HG03139 (cell line): Measurements from ENCODE around the gene CCDC102B.
"Not testable (repeated sequence)": the region's sequence is repeated elsewhere in the genome, so short reads cannot be mapped to it uniquely, and the experiment has no call there.

Experiments used
- ATAC-seq: cut with Tn5 transposase; IDR thresholded peaks from one replicate; pipeline ENCODE4 v1.9.1; 2021; ENCODE audit not compliant: unreplicated experiment

CCDC102B gene

DNA sequence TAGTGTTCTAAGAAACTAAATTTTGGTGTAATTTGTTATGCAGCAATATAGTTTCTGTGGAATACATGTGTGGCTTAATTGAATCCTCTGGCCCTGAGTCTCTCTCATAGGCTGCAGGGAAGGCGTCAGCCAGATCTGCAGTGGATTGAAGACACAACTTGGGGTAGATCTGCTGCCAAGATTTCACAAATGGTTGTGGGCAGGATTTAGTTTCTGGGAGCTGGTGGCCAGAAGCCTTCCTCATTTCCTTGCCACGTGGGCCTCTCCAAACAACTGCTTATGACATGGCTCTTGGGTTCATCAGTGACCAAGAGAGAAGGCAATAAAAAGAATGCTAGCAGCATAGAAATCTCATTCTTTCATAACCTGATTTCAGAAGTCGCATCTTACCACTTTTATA, 28.2 kb downstream of the CCDC102B start:
- no peak for ATAC-seq

- ATAC-seq, result no peak
Measured at GRCh38 chr18:68830256-68831045, 32.6 kb downstream of the CCDC102B start.

- no peak for ATAC-seq
Measured at GRCh38 chr18:68833756-68834155, 35.9 kb downstream of the CCDC102B start.

DNA sequence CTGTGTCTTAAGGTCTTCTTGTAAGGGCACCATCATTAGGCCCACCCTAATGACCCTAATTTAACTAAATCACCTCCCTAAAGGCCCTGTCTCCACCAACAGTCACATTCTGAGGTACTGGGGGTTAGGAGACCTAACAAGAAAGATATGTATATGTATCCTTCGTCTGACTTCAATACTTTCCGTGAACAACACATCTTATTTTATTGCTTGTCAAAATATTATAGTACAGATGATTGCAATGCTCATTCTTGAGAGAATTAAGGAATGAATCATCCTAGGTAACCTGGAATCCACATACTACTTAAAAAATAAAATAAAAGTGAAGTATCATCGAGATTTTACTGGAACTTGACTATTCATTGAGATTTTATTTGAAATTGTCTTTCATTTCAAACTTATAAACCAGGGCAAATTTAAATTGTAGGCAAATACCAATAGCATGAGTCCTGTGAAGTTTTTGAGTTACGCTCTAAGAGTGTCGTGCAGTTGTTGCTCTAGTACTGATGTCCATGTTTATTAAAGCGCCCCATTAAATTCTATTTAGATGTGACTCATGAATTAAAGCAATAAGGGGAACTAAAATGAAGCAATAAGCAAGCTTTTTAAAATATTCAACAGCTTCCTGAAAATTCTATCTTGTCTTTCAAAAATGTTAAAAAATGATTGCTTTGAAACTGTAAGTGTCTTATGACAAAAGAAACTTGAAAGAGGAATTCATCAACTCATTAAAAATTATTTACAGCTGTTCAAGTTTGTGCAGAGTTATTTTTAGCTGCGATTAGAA, 40.0 kb downstream of the CCDC102B start:
- no peak for ATAC-seq

- ATAC-seq, result no peak
Measured at GRCh38 chr18:68839701-68840100, 41.8 kb downstream of the CCDC102B start.

GRCh38 chr18:68840554-68841263, 42.8 kb downstream of the CCDC102B start:
- ATAC-seq, result no peak

- no peak for ATAC-seq
Measured at GRCh38 chr18:68841301-68841700, 43.4 kb downstream of the CCDC102B start.

DNA sequence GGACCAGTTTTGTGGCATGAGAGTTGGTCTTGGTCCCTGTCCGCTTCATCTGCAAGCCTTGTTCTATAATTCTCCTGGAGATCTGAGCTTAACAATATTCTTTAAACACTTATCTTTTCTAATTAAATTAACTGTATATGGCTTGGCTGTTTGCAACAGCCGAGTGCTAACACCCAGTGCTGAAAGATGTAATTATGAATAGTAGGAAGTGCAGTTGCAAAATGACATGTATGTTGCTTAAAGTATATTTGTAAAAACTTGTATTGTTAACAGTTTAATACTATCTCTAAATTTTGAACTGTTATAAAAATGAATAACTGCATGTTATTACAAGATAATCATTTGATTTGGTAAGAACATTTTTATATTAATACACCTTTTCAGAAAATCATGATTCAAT, 45.1 kb downstream of the CCDC102B start:
- ATAC-seq, result no peak

- ATAC-seq, result no peak
Measured at GRCh38 chr18:68843473-68844089, 45.7 kb downstream of the CCDC102B start.

DNA sequence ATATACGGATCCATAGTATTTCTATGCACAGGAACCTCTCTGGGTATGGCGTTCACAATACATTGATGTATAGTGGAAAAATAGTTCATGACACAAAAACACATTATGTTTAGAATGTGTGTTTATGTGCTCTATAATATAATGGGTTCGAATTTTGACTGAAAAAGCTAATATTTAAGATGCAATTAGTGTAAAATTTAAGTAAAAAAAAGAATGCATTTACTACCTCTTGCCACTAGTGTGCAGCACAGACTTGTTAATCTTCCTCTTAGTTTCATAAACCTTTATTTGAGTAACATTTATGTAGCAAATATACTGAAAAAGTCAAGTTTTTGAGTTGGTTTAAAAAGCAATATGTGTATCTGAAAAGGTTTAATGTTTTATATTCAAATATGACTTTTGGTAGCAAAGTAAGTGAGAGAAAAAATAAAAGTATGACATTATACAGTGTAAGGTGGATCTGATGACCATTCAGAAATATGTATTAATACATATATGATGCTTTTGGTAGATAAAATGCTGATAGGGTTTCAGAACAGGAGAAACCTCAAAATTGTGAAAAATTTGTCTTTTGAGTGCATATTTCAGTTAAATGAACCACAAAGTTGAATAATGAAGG, 49.4 kb downstream of the CCDC102B start:
- no peak for ATAC-seq

DNA sequence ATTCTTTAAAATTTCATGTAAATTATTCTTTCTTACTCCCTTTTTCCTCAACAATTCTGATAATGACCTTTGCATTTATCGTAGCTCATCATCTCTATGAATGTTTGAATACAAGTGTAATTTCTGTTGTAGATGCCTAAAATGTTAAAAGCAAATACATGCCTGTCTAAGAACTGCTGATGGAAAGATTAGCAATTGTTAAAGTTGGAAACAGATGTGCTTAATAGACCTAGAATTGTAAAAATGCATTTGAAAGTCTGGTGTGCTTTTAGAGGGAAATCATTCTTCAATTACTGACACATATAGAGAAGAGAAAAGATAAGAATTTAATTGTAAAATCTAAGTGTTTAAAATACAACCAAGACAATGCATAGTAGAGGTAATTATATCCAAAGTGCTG, 50.4 kb downstream of the CCDC102B start:
- ATAC-seq, result no peak

DNA sequence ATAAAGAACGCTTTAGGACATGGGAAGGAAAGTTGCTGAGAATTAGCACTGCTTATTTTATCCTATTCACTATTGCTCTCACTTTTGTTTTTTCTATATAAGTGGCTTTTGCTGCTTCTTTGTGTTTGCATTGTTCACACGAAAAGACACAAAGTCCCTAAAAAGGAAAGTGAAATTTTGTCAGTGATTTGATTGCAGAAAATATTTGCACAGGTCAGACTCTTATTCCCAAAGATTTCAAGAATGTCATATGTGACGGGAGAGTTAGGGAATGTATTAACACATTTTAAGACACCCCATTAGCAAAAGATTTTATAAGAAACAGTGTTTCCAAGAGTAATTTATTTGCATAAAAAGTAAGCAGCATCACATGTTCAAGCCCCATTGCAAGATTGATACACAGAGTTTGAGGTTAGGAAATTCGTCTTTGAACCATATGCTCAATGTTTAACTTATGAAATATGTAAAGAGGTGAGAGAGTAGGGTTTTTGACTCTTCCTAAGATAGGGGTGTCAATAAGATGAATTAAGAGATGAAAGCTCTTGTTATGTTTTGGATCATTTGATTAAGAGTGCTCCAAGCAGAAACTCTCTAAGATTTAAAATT, 57.0 kb downstream of the CCDC102B start:
- no peak for ATAC-seq

DNA sequence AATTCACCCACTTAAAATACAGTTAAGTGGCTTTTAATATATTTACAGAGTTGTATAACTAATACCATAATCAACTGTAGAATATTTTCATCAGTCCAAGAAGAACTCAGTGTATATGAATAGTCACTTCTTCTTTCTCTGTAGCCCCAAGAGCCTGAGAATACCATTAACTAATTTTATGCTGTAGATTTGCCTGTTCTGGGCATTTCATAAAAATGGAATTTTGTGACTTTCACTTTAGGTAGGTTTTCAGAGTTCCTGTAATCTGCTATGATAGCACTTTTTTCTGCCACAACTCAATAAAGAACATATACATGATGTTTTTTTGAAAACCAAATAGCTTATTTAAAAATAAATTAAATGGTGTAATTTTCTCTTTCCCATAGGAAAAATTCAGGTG, 57.6 kb downstream of the CCDC102B start:
- ATAC-seq, result no peak

- no peak for ATAC-seq
Measured at GRCh38 chr18:68861365-68861764, 63.5 kb downstream of the CCDC102B start.

DNA sequence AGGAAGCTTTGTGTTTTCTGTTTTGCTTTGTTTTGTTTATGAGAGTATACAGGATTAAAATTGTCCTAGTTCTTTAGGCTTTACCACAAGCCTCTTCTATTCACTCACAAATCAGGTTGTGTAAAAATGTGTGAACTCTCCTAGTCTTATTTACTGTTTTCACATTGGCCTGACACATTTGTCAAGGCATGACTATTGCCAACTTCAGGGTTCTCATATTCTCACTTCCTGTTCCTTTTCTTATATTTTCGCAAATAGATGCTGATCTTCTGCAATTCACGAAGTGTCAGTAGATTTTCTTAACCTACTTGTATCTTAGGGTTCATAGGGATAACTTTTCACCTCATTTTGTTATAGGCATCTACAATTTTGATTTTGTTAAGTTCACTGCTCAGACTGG, 67.1 kb downstream of the CCDC102B start:
- ATAC-seq, result no peak

DNA sequence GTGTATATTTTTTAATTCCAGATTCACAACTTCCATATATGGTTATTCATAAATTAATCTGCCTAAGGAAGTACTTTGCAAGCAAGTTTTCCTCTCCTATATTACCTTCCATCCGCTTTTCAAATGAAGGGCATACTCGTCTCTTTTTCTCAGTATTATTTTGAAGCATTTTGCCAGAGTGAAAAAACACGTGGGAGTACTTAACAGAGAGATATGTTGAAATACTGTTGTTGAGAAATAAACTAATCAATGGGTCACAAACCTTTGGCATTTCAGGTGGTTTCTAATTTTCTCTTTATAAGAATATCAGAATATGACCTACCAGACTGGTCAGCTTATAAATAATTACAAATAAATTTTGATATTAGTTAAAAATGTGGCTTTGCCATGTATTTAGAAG, 67.6 kb downstream of the CCDC102B start:
- ATAC-seq, result no peak

- no peak for ATAC-seq
Measured at GRCh38 chr18:68873003-68873402, 75.1 kb downstream of the CCDC102B start.

DNA sequence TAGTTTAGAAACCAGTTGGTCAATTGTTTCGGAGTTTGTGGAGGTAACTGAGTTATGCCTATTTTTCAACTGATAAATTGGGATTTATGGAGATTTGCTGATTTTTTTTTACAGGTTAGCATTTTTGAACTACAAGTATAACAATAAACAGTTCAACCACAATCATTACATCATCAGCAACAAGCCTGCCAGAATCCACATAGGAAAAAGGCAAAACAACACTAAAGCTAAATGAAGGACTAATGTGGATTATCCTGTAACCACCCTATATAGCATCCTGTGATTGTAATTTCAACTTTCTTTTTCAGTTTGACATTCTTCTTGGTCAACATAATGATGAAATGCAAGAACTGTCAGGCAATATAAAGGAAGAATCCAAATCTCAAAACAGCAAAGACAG, 76.5 kb downstream of the CCDC102B start:
- no peak for ATAC-seq

DNA sequence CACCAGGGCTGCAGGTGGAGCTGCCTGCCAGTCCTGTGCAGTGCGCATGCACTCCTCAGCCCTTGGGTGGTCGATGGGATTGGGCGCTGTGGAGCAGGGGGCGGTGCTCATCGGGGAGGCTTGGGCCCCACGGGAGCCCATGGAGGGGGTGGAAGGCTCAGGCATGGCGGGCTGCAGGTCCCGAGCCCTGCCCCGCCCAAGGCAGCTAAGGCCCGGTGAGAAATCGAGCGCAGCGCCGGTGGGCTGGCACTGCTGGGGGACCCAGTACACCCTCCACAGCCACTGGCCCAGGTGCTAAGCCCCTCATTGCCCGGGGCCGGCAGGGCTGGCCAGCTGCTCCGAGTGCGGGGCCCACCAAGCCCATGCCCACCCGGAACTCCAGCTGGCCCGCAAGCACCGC, 82.1 kb downstream of the CCDC102B start:
- ATAC-seq, result not testable (repeated sequence)

DNA sequence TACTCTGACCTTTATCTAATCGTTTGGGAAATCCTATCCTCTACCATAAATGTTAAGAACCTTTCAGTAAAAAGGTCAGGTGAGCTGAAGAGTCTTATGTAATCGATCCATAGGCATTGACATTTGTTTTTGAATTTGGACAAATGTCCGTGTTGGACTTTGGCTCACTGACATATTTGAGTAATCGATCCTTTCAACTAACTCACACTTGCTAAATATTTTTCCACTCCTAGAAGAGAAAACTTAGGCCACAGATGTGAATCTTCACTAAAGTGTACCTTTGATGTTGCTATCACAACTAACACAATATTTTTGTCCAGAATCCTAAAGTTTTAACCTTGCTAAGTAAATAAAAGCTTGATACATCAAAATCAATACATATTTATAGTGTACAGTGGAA, 89.5 kb downstream of the CCDC102B start:
- no peak for ATAC-seq
